HEK293 (cell line): ENCODE results near the gene CRYBA1.

Source experiments
- OVOL3 ChIP-seq: fragments of 450-650 bp; formaldehyde crosslinking; IDR thresholded peaks from 2 replicates; pipeline ENCODE4 v1.5.1; 2016; ENCODE audit warnings: missing biosample characterization, missing genetic modification characterization
- PRDM4 ChIP-seq: fragments of 450-650 bp; formaldehyde crosslinking; IDR thresholded peaks from 2 replicates; pipeline ENCODE4 v1.5.1; 2017; ENCODE audit warnings: missing biosample characterization, missing genetic modification characterization
- YY2 ChIP-seq: fragments of 450-650 bp; formaldehyde crosslinking; IDR thresholded peaks from 2 replicates; pipeline ENCODE4 v1.5.1; 2016; ENCODE audit warnings: missing biosample characterization, missing genetic modification characterization
- ZBTB8A ChIP-seq: fragments of 450-650 bp; formaldehyde crosslinking; IDR thresholded peaks from 2 replicates; pipeline ENCODE4 v1.5.1; 2016; ENCODE audit warnings: missing biosample characterization, missing genetic modification characterization
- ZNF175 ChIP-seq: fragments of 450-650 bp; formaldehyde crosslinking; IDR thresholded peaks from 2 replicates; pipeline ENCODE4 v1.5.1; 2016; ENCODE audit warnings: missing biosample characterization, missing genetic modification characterization
- ZNF184 ChIP-seq: fragments of 450-650 bp; IDR thresholded peaks from 2 replicates; pipeline ENCODE4 v1.5.1; 2018; ENCODE audit warnings: missing biosample characterization, mild to moderate bottlenecking, missing genetic modification characterization
- ZNF202 ChIP-seq: fragments of 450-650 bp; formaldehyde crosslinking; IDR thresholded peaks from 2 replicates; pipeline ENCODE4 v1.5.1; 2016; ENCODE audit warnings: missing biosample characterization, missing genetic modification characterization, borderline replicate concordance
- ZNF24 ChIP-seq: fragments of 450-650 bp; formaldehyde crosslinking; IDR thresholded peaks from 2 replicates; pipeline ENCODE4 v1.5.1; 2016; ENCODE audit warnings: missing biosample characterization, missing genetic modification characterization
- ZNF280C ChIP-seq: fragments of 450-650 bp; formaldehyde crosslinking; IDR thresholded peaks from 2 replicates; pipeline ENCODE4 v1.5.1; 2016; ENCODE audit warnings: missing biosample characterization, missing genetic modification characterization
- ZNF280D ChIP-seq: fragments of 450-650 bp; formaldehyde crosslinking; IDR thresholded peaks from 2 replicates; pipeline ENCODE4 v1.5.1; 2016; ENCODE audit warnings: missing biosample characterization, missing genetic modification characterization
- ZNF302 ChIP-seq: fragments of 450-650 bp; formaldehyde crosslinking; IDR thresholded peaks from 2 replicates; pipeline ENCODE4 v1.5.1; 2016; ENCODE audit warnings: missing biosample characterization, missing genetic modification characterization, low read depth
- ZNF350 ChIP-seq: fragments of 450-650 bp; formaldehyde crosslinking; IDR thresholded peaks from 2 replicates; pipeline ENCODE4 v1.5.0; 2017; ENCODE audit warnings: missing biosample characterization, mild to moderate bottlenecking, missing genetic modification characterization
- ZNF391 ChIP-seq: fragments of 450-650 bp; formaldehyde crosslinking; IDR thresholded peaks from 2 replicates; pipeline ENCODE4 v1.5.1; 2016; ENCODE audit warnings: low read depth, missing biosample characterization, missing genetic modification characterization, borderline replicate concordance
- ZNF423 ChIP-seq: fragments of 450-650 bp; formaldehyde crosslinking; IDR thresholded peaks from 2 replicates; pipeline ENCODE4 v1.5.1; 2016; ENCODE audit warnings: missing biosample characterization, missing genetic modification characterization
- ZNF473 ChIP-seq: fragments of 450-650 bp; formaldehyde crosslinking; IDR thresholded peaks from 2 replicates; pipeline ENCODE4 v1.5.1; 2017; ENCODE audit warnings: missing biosample characterization, missing genetic modification characterization
- ZNF530 ChIP-seq: fragments of 450-650 bp; formaldehyde crosslinking; IDR thresholded peaks from 2 replicates; pipeline ENCODE4 v1.5.1; 2016; ENCODE audit warnings: low read depth, missing biosample characterization, missing genetic modification characterization
- ZNF558 ChIP-seq: fragments of 450-650 bp; formaldehyde crosslinking; IDR thresholded peaks from 2 replicates; pipeline ENCODE4 v1.5.1; 2016; ENCODE audit warnings: missing biosample characterization, missing genetic modification characterization
- ZNF561 ChIP-seq: fragments of 450-650 bp; IDR thresholded peaks from 2 replicates; pipeline ENCODE4 v1.5.1; 2018; ENCODE audit warnings: missing biosample characterization, missing genetic modification characterization, borderline replicate concordance
- ZNF571 ChIP-seq: fragments of 450-650 bp; formaldehyde crosslinking; IDR thresholded peaks from 2 replicates; pipeline ENCODE4 v1.5.0; 2017; ENCODE audit warnings: missing biosample characterization, missing genetic modification characterization
- ZNF664 ChIP-seq: fragments of 450-650 bp; formaldehyde crosslinking; IDR thresholded peaks from 2 replicates; pipeline ENCODE4 v1.5.1; 2016; ENCODE audit warnings: missing biosample characterization, missing genetic modification characterization
- ZNF692 ChIP-seq: fragments of 450-650 bp; formaldehyde crosslinking; IDR thresholded peaks from 2 replicates; pipeline ENCODE4 v1.5.1; 2016; ENCODE audit warnings: missing biosample characterization, missing genetic modification characterization
- ZNF785 ChIP-seq: fragments of 450-650 bp; formaldehyde crosslinking; IDR thresholded peaks from 2 replicates; pipeline ENCODE4 v1.5.1; 2016; ENCODE audit warnings: missing biosample characterization, missing genetic modification characterization
- TF ChIP-seq, protein P1 (sequence below): fragments of 450-650 bp; formaldehyde crosslinking; IDR thresholded peaks from 2 replicates; pipeline ENCODE4 v1.5.1; 2017; ENCODE audit warnings: missing biosample characterization, missing genetic modification characterization
- TF ChIP-seq, protein P2 (sequence below): fragments of 450-650 bp; formaldehyde crosslinking; IDR thresholded peaks from 2 replicates; pipeline ENCODE4 v1.5.1; 2016; ENCODE audit warnings: missing biosample characterization, missing genetic modification characterization, borderline replicate concordance

Gene CRYBA1

DNA sequence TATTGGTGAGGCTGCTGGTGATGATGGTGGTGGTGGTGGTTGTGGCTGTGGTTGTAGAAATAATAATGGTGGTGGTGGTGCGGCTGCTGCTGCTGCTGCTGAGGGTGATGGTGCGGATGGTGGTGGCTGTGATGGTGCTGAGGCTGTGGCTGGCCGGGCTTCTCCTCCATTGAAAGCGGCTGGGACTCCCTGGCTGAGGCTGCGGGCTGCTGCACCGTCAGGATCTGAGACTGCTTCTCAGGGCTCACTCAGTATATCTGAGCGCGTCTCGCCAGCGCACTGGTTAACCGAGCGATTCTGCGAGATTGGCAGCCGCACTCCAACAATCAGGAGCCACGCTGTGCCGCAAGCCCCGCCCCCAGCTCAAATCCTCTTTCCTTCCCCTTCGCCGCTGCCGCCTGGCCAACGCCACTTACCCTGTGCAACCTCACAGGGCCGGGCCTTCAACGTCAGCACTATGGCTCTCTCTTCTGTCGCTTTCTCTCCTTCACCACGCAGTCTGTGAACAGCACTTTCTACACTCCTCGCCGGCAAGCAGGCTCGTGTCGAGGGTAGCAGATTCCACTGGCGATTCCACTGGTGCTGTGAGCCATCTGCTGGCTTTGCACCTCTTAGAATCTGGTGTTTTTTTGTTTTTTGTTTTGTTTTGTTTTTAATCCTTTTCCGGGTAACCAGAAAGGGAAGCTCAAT lies 47.4 kb downstream of the CRYBA1 start, which contains the start of gene NUFIP2 (continued):
- TF ChIP-seq ZNF280C (tag by site-specific recombination) = no peak
- TF ChIP-seq ZNF571 (tag by site-specific recombination) = no peak
- TF ChIP-seq YY2 = peak; percentile 89
- TF ChIP-seq ZNF24 (tag by site-specific recombination) = peak; percentile 63; the same call in 1 of the 2 replicates
- no peak for TF ChIP-seq ZNF530
- TF ChIP-seq ZNF280D (tag by site-specific recombination) = peak; percentile 46; the same call in 1 of the 2 replicates
- TF ChIP-seq ZNF423 = no peak
- TF ChIP-seq ZNF184 (tag by site-specific recombination) = no peak
- no peak for TF ChIP-seq ZNF175 (tag by site-specific recombination)
- no peak for TF ChIP-seq ZNF664 (tag by site-specific recombination)
- no peak for TF ChIP-seq ZNF561 (tag by site-specific recombination)
- TF ChIP-seq ZNF785 (tag by site-specific recombination) = 0 out of 2 replicates have a peak, but pooled peaks have one; percentile 43
- peak; percentile 37 for TF ChIP-seq ZBTB8A (tag by site-specific recombination)
- no peak for TF ChIP-seq ZNF473 (tag by site-specific recombination)
- 0 out of 2 replicates have a peak, but pooled peaks have one; percentile 12 for TF ChIP-seq PRDM4
- no peak for TF ChIP-seq ZNF350
- TF ChIP-seq, protein P1, sequence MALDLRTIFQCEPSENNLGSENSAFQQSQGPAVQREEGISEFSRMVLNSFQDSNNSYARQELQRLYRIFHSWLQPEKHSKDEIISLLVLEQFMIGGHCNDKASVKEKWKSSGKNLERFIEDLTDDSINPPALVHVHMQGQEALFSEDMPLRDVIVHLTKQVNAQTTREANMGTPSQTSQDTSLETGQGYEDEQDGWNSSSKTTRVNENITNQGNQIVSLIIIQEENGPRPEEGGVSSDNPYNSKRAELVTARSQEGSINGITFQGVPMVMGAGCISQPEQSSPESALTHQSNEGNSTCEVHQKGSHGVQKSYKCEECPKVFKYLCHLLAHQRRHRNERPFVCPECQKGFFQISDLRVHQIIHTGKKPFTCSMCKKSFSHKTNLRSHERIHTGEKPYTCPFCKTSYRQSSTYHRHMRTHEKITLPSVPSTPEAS (tag by site-specific recombination) = peak; percentile 60
- TF ChIP-seq ZNF202 (tag by site-specific recombination) = no peak
- TF ChIP-seq ZNF302 (tag by site-specific recombination) = no peak
- peak; percentile 66 for TF ChIP-seq OVOL3
- TF ChIP-seq ZNF391 = peak; percentile 98
- TF ChIP-seq, protein P2, sequence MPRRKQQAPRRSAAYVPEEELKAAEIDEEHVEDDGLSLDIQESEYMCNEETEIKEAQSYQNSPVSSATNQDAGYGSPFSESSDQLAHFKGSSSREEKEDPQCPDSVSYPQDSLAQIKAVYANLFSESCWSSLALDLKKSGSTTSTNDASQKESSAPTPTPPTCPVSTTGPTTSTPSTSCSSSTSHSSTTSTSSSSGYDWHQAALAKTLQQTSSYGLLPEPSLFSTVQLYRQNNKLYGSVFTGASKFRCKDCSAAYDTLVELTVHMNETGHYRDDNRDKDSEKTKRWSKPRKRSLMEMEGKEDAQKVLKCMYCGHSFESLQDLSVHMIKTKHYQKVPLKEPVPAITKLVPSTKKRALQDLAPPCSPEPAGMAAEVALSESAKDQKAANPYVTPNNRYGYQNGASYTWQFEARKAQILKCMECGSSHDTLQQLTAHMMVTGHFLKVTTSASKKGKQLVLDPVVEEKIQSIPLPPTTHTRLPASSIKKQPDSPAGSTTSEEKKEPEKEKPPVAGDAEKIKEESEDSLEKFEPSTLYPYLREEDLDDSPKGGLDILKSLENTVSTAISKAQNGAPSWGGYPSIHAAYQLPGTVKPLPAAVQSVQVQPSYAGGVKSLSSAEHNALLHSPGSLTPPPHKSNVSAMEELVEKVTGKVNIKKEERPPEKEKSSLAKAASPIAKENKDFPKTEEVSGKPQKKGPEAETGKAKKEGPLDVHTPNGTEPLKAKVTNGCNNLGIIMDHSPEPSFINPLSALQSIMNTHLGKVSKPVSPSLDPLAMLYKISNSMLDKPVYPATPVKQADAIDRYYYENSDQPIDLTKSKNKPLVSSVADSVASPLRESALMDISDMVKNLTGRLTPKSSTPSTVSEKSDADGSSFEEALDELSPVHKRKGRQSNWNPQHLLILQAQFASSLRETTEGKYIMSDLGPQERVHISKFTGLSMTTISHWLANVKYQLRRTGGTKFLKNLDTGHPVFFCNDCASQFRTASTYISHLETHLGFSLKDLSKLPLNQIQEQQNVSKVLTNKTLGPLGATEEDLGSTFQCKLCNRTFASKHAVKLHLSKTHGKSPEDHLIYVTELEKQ (tag by site-specific recombination) = no peak
- no peak for TF ChIP-seq ZNF558 (tag by site-specific recombination)
- TF ChIP-seq ZNF692 = peak; percentile 72
